Measurements from ENCODE around the gene SCN5A.

SCN5A gene

GRCh38 chr3:38565339-38566214 lies 83.9 kb downstream of the SCN5A start:
- TF ChIP-seq ZNF565 (CRISPR knock-in tag; conservative IDR thresholded peaks at IDR 0.05; ENCODE audit: low read depth) (no peak), TOX (CRISPR knock-in tag; IDR thresholded peaks at IDR 0.05; ENCODE audit: borderline replicate concordance) (no peak), ZFP30 (CRISPR knock-in tag; IDR thresholded peaks at IDR 0.05) (no peak), PATZ1 (CRISPR knock-in tag; IDR thresholded peaks at IDR 0.05; ENCODE audit: borderline replicate concordance) (no peak), GLIS3 (CRISPR knock-in tag; IDR thresholded peaks at IDR 0.05) (no peak), RARB (CRISPR knock-in tag; IDR thresholded peaks at IDR 0.05) (no peak), CSDC2 (CRISPR knock-in tag; IDR thresholded peaks at IDR 0.05) (no peak), TSHZ2 (CRISPR knock-in tag; IDR thresholded peaks at IDR 0.05) (no peak), PPARA (CRISPR knock-in tag; IDR thresholded peaks at IDR 0.05; ENCODE audit: borderline replicate concordance) (no peak), ARNTL (CRISPR knock-in tag; IDR thresholded peaks at IDR 0.05; ENCODE audit: borderline replicate concordance, low read depth) (no peak), ESRRG (CRISPR knock-in tag; IDR thresholded peaks at IDR 0.05) (no peak), ISL1 (CRISPR knock-in tag; IDR thresholded peaks at IDR 0.05) (no peak), CSRNP3 (CRISPR knock-in tag; IDR thresholded peaks at IDR 0.05) (no peak)
- TF ChIP-seq, protein P1, sequence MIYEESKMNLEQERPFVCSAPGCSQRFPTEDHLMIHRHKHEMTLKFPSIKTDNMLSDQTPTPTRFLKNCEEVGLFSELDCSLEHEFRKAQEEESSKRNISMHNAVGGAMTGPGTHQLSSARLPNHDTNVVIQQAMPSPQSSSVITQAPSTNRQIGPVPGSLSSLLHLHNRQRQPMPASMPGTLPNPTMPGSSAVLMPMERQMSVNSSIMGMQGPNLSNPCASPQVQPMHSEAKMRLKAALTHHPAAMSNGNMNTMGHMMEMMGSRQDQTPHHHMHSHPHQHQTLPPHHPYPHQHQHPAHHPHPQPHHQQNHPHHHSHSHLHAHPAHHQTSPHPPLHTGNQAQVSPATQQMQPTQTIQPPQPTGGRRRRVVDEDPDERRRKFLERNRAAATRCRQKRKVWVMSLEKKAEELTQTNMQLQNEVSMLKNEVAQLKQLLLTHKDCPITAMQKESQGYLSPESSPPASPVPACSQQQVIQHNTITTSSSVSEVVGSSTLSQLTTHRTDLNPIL (CRISPR knock-in tag; IDR thresholded peaks at IDR 0.05; ENCODE audit: low read depth): no peak
- no peak for ATAC-seq

GRCh38 chr3:38564631-38565338 lies 84.7 kb downstream of the SCN5A start:
- no peak for ATAC-seq
- no peak for TF ChIP-seq CSRNP3 (CRISPR knock-in tag; IDR thresholded peaks at IDR 0.05)
- no peak for TF ChIP-seq ISL1 (CRISPR knock-in tag; IDR thresholded peaks at IDR 0.05)
- TF ChIP-seq CSDC2 (CRISPR knock-in tag; IDR thresholded peaks at IDR 0.05): no peak
- no peak for TF ChIP-seq ZFP3 (CRISPR knock-in tag; IDR thresholded peaks at IDR 0.05)
- no peak for TF ChIP-seq ZNF8 (CRISPR knock-in tag; IDR thresholded peaks at IDR 0.05)
- no peak for TF ChIP-seq ZNF565 (CRISPR knock-in tag; conservative IDR thresholded peaks at IDR 0.05; ENCODE audit: low read depth)
- no peak for TF ChIP-seq ZFP30 (CRISPR knock-in tag; IDR thresholded peaks at IDR 0.05)
- no peak for TF ChIP-seq ESRRG (CRISPR knock-in tag; IDR thresholded peaks at IDR 0.05)
- TF ChIP-seq SNAI2 (CRISPR knock-in tag; IDR thresholded peaks at IDR 0.05): no peak
- TF ChIP-seq POU6F1 (CRISPR knock-in tag; IDR thresholded peaks at IDR 0.05; ENCODE audit: borderline replicate concordance, low read depth): no peak

Measured in SK-N-SH treated with all-trans-retinoic acid at 6 μM for 48 hours (cell line).